Glomerular visceral epithelial cell (primary cell): ENCODE data around the gene OSBPL5.

Experiments
- DNase-seq: peaks from one replicate; pipeline ENCODE4 v3.0.0-alpha.2; 2016; ENCODE audit errors: extremely low spot score

The OSBPL5 gene

DNA sequence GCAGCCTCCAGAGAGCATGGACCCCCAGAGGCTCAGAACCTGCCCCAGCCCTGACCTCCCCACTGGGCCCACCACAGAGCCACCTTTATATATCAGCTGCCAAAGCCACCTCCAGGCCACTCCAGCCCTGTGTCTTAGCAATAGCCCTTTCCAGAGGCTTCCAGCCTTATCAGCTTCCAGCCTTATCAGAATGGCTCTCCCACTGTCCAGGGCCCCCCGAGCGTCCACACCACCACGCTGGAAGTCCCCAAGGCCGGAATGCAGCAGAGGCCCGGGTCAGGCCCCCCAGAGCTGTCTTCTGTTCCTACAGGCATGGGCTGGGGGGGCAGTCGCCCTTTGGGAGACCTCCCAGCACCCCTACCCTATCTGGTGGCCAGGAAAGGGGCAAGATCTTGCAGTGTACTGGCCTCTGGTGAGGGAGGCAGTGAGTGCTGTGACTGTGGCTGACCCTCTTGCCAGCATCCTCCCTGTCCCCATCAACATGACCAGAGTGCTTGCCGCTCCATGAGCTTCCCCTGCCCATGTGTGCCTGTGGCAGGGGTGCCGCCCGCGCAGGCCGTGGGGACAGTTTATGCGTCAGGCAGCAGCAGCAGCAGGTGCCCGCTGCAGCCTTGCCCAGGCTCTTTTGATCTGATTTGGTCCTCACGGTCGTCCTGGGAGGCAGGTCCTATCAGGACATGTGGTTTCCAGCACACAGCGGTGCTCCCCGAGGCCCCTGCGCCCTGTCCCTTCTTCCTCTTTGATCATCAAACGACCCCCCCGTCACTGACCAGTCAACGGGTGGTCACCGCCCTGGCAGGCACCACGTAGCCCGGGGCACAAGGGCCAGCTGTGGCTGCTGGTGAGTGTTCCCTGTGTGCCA is 15.9 kb downstream of the OSBPL5 start:
- DNase-seq, result no peak

DNA sequence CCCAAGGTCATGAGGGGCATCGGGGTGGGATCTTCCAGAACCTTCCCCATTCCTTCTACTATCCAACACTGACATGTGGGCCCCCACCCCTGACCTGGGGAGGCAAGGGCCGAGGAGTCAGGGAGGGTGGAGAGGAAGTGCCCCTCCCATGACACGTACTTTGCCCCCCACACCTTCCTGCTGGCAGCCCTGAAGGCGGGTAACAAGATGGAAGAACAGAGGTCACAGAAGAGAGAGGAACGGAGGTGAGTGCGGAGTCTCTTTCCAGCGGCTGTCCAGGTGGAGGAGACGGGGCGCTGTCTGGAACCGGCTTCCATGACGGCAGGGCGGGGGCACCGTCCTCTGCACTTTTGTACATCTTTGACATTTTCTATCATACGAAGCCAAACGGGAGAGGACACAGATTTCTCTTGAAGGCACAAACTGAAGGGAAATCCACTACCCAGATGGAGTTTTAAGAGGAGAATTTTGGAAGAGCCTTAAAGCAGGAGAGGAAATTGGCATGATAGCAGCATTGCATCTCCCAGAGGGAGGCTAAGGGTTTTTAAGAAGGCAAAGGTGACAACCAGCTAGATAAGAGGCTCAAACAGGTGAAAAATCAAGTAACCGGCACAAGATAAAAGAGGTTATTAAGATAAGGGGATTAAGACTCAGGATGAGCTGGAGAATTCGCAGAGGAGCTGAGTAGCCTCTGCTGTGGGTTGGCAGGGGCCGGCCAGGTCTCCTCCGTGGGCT is 16.7 kb downstream of the OSBPL5 start:
- DNase-seq, result no peak

DNA sequence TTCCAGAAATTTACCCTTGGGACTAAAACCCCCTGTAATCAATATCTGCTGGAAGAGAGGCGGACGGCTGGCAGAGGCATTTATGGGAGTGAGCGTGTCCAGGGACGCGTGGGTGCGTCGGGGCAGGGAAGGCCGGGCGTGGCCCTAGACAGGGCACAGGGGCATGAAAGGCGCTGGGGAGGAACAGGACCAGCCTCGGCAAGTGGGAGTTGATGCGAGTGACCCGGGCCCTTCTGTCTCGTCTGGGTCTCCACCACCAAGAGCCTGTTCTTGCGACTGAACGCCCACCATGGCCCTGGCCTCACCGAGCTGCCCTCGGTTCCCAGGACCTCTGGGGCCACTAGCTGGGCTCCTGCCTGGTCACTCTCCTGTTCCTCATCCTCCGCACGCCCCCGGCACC is 17.5 kb downstream of the OSBPL5 start:
- no peak for DNase-seq

DNA sequence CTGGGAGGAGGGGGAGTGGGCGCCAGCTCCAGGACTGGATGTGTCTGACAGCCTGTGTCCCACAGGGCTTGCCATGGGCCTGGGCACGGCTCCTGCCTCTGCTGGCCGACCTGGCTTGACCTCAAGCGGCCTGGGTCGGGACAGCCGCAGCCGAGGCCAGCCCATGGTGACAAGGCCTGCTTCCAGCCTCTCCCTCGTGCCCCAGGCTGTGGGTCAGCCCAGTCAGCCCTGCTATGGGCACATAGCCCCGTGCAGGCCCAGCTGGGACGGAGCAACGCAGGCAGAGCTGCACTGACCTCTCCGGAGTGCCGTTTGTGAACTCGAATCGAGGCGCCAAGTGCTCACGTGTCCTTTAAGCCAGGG is 17.9 kb downstream of the OSBPL5 start:
- no peak for DNase-seq

DNA sequence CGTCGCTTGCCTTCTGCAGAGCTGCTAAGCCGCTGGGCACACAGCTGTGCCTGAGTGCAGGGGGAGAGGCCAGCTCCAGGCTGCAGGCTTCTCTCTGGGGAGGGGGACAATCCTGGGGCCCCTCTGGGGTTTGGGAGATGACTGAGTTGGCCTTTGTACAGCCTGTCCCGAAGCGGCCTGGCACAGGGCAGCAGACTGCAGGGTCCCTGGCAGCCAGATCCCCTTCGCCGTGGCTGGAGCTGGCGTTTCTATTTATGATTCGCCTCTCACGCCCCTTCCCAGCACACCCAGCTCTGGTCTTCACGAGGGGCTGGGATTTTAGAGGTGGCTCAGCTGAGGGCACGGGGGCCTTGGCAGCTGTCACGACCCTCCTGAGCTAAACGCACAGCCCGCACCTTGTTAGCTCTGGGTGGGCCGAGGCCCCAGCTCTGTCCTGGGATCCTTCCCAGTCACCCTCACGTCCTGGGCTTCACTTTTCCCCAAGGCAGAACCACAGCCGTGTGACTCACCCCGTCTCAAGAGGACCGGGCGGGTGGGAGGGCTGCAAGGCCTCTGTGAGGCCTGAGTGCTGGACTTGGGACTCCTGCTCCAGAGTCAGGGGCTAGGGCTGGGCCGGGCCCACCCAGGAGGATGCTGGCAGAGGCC is 18.4 kb downstream of the OSBPL5 start:
- peak; percentile 54 for DNase-seq

DNA sequence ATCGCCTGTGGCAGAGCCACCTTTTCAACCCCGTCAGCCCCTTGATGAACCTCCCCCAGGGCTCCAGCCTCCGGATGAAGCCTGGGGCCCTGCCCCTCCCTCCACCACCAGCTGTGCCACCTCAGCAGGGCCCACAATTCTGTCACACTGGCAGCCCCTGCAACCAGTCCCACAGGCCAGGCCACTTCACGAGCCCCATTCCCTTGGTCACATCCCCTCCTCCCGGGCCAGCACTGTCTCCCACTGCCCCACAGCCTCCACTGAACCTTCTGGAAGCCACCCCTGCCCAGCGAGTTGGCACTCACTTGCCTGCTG is 19.9 kb downstream of the OSBPL5 start:
- no peak for DNase-seq

DNA sequence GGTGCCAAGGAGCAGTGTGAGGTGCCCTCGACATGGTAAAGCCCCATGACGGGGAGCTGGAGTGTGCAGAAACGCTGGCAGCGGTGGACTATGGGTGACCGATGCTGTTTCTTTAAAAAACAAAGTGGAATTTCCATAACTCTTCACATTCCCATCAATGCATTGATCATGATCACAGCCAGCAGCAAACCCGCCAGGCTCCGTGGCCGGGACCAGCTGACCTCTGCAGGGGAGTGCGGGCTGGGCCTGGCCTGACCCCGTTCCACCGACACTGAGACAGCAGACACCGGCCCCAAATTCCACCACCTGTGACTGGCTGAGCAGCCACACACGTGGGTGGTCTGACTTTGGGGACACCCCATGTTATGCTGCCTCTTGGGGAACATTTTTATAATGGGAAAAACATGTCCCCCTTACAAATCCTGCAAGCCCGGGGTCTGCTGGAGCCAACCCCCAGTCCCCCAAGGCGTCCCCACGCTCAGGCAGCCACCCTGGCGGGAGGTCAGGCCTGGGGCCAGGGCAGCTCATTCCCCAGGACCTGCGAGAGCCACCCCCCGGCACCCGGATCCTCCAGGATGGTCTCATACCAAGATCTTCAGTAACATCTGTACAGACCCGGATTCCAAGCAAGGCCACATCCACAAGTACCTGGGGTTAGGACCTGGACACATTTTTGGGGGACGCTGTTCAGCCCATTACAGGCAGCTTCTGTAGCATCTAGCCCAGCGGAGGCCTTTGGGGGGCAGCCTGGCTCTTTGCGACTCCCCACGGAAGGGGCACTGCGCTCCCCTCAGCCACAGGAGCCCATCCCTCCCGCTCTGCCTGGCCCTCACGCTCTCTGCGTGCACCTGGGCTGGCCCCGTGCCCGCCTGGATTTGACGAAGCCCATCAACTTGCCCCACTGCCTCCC is 20.6 kb downstream of the OSBPL5 start:
- no peak for DNase-seq

- no peak for DNase-seq
Observed at GRCh38 chr11:3143136-3143880, 21.8 kb downstream of the OSBPL5 start.

DNA sequence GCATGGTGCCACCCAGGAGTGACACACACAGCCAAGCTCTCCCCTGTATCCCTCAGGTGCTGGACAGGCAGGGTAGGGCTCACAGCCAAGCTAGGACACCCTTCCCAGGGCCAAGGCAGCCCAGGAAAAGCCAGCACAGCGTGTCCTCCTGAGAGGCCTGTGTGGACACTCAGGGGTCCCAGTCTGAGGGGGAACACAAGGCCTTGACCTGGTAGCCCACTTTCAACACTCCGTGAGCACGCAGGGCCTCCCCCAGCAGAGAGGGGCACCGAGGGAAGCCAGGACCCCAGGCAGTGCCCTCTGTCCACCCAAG is 24.9 kb downstream of the OSBPL5 start:
- DNase-seq, result no peak

DNA sequence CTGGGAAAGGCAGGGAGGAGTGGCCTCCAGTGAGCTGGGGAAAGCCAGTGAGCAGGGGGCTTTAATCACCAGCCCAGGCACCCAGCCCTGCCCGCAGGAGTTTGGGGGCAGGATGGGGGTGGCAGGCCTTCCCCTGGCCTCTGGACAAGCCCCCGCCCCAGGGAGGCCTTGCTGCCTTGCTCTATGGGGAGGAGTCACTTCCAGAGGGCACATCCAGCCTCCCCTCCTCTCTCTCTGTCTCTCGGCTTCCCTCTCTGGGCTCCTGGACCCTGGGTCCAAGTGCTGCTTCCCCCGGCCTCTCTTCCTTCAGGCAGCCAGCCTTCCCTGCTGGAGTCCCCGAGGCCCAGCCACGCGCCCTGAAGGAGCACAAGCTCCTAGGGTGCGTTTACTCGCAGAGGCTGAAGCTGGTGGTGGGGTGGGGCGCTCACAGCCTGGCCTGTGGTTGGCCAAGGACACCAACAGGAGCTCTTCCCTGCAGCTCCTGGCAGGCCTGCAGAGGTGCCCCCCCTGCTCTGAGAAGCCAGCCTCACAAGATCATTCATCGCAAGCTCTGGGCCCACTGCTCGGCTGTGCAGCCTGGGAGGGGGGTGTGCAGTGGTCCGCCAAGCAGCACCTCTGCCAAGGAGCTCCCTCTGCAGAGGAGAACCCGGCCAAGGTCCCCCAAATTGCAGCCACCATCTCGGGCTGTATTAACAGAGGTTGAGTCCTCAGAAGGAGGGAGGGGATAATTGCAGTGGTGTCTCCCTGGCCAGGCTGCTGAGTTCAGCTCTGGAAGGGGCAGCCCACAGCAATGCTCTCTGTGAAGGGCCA is 25.4 kb downstream of the OSBPL5 start:
- DNase-seq, result no peak

GRCh38 chr11:3139086-3139440 is 26.0 kb downstream of the OSBPL5 start:
- no peak for DNase-seq

GRCh38 chr11:3138178-3139085 is 26.7 kb downstream of the OSBPL5 start:
- DNase-seq, result no peak

DNA sequence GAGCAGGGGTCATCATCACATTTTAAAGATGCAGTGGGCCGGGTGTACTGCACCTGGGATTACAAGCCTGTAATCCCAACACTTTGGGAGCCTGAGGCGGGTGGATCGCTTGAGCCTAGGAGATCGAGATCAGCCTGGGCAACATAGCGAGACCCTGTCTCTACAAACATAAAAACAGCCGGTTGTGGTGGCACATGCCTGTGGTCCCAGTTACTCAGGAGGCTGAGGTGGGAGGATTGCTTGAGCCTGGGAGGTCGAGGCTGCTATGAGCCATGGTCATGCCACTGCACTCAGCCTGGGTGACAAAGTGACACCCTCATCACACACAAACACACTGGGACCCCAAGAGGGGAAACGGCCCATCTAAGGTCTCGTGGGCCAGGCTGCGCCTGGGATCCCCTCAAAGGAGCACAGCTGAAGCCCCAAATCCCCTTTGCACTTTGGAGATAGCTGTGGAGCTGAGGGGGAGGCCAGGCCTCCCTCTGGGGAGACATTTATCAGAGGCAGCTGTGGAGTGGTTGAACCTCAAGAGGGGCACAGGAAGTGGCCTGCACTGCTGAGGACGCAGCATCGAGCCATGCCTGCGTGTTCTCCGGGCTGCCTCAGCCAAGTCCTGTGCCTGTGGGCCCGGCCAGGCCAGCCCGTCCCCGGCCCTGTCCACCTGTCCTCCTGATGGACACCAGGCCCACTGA is 27.5 kb downstream of the OSBPL5 start:
- no peak for DNase-seq

DNA sequence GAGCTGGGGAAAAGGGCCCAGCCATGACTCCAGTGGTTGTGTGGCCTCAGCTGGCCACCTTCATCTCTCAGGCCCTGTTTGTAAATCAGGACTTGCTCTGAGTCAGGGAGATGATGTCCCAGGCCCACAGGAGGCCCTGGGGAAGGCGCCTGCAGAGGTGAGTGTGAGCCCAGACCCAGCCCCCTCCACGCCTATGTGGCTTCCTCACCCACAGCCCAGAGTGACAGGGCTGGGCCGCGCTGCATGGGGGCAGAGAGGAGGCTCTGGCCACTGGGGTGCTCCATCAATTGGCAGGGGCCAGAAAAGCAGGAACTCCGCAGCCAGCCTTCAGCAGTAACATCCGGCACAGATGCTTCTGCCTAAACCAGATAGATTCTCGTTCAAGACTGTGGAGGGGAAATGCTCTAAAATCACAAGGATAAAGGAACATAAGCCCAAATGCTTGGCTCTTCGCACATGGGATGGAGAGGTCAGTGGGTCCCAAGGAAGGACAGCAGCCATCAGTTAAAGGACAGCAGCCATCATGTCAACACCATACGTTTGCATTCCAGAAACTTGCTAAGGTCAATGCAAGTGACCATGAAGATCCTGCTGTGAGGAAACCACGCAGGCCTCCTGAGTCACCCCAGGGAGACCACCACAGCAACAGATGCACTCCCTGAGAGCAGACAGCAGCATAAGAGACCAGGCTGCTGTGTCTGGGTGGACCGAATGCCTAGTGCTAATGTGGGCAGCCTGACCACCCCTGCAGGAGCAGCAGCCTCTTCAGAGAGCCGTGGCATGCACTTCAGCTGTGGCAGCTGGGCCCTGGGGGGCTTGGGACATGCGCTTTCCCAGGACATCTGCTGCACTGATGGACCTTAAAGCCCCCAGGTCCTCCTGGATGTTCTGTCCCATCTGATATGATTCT is 28.3 kb downstream of the OSBPL5 start:
- no peak for DNase-seq

- no peak for DNase-seq
Observed at GRCh38 chr11:3135481-3136440, 29.3 kb downstream of the OSBPL5 start.

GRCh38 chr11:3134651-3135480 is 30.2 kb downstream of the OSBPL5 start:
- no peak for DNase-seq
